HUES64 (cell line): ENCODE data around the gene PDGFA.
A peak's percentile ranks its signal among the peaks of the same experiment; 100 is the strongest.

ENCODE experiments used
- H3K27ac ChIP-seq: 2 replicates; pipeline ENCODE4 v1.7.0; 2013; ENCODE audit warnings: low read depth, low read length, inconsistent platforms
- H3K27me3 ChIP-seq: 2 replicates; pipeline ENCODE4 v1.6.1; 2013; ENCODE audit warnings: mild to moderate bottlenecking, low read length; ENCODE audit not compliant: insufficient read depth
- H3K36me3 ChIP-seq: 2 replicates; pipeline ENCODE4 v1.6.1; 2013; ENCODE audit warnings: mild to moderate bottlenecking, low read length; ENCODE audit not compliant: insufficient read depth
- H3K4me1 ChIP-seq: 2 replicates; pipeline ENCODE4 v1.6.1; 2013; ENCODE audit warnings: mild to moderate bottlenecking, low read length, moderate library complexity; ENCODE audit not compliant: insufficient read depth
- H3K4me3 ChIP-seq: 2 replicates; pipeline ENCODE4 v1.5.1; 2013; ENCODE audit warnings: mild to moderate bottlenecking, low read length, moderate library complexity
- H3K9ac ChIP-seq: 2 replicates; pipeline ENCODE4 v1.6.1; 2013; ENCODE audit warnings: mild to moderate bottlenecking, low read depth, low read length
- H3K9me3 ChIP-seq: 2 replicates; pipeline ENCODE4 v1.6.1; 2013; ENCODE audit warnings: low read depth, low read length; ENCODE audit not compliant: insufficient read depth
- WGBS: fragments of 150-250, 120-280 bp; methylation state at CpG from one replicate; pipeline ENCODE4 v1.1.7; 2013; ENCODE audit warnings: missing lambda C conversion rate; 5-methylcytosine and 5-hydroxymethylcytosine counted together

The PDGFA gene

DNA sequence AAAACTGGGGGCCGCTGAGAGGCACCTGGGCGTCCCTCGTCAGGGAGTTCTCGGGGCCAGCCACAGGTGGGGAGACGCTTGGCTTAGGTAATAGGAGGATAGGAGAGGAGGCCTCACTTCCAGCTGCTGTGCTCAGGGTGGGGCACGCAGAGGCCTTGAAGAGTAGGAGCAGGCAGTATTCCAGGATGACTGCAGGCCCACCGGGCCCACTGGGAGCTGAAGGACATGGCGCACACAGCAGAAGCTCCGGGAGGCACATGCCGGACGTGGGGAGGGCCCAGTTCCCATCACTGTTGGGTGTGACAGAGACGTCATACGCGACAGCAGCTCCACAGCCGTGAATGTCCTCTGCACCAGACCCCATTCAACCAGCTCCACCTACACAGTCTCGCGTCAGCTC lies 22.0 kb upstream of the PDGFA start:
- Histone ChIP-seq H3K9me3 (no peaks in the 10 kb centered on the region), H3K9ac (no peak overlapping the region), H3K27me3 (no peaks in the 10 kb centered on the region), H3K36me3 (no peaks in the 10 kb centered on the region), H3K27ac (no peak overlapping the region), H3K4me1 (peaks cover 11% of the 10 kb centered on the region), H3K4me3 (no peak overlapping the region)
- WGBS, result 92% methylated on average over 17 of the region's 17 CpGs

DNA sequence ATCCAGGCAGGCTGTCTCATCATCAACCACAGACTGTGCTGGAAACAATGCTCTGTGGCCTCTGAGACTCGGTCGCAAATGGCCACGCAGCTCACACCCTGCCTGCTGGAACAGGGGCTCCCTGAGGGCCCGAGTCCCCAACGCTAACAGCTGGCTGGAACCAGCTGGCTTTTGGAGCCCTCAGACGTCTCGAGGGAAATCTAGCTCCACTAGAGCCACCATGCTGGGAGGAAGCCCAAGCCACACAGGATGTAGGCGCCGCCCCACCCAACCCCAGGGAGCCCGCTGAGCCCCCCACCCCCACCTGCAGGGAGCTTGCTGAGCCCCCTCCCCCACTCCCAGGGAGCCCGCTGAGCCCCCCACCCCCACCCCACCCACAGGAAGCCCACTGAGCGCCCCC lies 21.4 kb upstream of the PDGFA start:
- Histone ChIP-seq H3K4me1 (peaks cover 11% of the 10 kb centered on the region), H3K36me3 (no peaks in the 10 kb centered on the region), H3K27ac (no peak overlapping the region), H3K4me3 (no peak overlapping the region), H3K27me3 (no peaks in the 10 kb centered on the region), H3K9ac (no peak overlapping the region), H3K9me3 (no peaks in the 10 kb centered on the region)
- 96% methylated on average over 8 of the region's 12 CpGs for WGBS

DNA sequence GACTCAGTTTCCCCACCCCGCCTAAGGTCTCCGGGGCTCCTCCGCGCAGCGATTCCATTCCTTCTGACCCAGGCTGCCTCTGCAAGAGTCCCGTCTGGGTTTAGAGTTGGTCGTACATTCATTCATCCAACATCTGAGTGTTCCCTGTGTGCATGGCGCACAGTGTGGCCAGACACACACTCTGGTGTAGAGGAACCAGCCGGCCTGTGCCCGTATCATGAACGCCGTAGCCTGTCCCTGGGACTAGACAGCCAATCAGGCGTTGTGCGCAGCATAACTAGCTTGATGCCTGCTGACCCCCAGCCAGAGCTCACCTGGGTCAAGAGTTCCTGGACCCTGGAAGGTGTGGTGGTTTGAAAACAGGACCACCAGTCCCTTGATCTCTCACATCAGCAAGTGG lies 20.9 kb upstream of the PDGFA start:
- Histone ChIP-seq H3K9ac (no peak overlapping the region), H3K36me3 (no peaks in the 10 kb centered on the region), H3K9me3 (no peaks in the 10 kb centered on the region), H3K4me3 (no peak overlapping the region), H3K4me1 (peaks cover 11% of the 10 kb centered on the region), H3K27ac (no peak overlapping the region), H3K27me3 (no peaks in the 10 kb centered on the region)
- WGBS, result 95% methylated on average over 14 of the region's 14 CpGs

DNA sequence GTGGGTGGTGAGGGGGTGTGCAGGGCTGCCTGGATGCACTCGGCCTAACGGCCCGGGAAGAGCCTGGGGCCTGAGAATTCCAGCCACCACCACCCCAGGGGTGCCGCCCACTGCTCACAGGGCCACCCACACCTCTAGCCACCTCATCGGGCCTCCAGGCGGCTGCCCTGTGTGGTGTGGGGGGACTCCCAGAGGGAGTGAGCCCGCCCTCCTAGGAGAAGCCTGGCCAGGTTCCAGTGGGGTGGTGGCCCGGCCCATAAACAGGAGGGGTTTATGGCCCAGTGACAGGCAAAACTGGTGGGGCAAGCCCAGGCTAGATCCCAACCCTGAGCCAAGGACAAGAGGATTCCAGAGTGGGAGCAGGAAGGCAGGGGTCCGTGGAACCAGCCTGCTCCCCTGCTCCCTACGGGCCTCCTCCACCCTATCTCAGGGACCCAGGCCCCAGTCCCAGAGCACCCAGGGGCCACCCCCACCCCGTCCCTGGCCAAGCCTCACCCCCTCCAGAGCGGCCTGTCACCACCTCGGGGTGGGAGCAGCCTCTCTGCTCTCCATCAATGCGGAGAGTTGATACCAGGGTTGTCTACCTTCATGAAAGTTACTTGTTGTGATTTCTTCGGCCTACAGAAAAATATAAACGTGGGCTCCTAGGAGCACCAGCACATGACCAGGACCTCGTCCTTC lies 20.2 kb upstream of the PDGFA start:
- Histone ChIP-seq H3K36me3 (no peaks in the 10 kb centered on the region), H3K4me3 (no peak overlapping the region), H3K4me1 (peaks cover 11% of the 10 kb centered on the region), H3K27ac (0 out of 2 replicates have a peak overlapping the region, but pooled peaks have one; percentile 18), H3K9ac (no peak overlapping the region), H3K9me3 (no peaks in the 10 kb centered on the region), H3K27me3 (no peaks in the 10 kb centered on the region)
- 81% methylated on average over 13 of the region's 17 CpGs for WGBS

DNA sequence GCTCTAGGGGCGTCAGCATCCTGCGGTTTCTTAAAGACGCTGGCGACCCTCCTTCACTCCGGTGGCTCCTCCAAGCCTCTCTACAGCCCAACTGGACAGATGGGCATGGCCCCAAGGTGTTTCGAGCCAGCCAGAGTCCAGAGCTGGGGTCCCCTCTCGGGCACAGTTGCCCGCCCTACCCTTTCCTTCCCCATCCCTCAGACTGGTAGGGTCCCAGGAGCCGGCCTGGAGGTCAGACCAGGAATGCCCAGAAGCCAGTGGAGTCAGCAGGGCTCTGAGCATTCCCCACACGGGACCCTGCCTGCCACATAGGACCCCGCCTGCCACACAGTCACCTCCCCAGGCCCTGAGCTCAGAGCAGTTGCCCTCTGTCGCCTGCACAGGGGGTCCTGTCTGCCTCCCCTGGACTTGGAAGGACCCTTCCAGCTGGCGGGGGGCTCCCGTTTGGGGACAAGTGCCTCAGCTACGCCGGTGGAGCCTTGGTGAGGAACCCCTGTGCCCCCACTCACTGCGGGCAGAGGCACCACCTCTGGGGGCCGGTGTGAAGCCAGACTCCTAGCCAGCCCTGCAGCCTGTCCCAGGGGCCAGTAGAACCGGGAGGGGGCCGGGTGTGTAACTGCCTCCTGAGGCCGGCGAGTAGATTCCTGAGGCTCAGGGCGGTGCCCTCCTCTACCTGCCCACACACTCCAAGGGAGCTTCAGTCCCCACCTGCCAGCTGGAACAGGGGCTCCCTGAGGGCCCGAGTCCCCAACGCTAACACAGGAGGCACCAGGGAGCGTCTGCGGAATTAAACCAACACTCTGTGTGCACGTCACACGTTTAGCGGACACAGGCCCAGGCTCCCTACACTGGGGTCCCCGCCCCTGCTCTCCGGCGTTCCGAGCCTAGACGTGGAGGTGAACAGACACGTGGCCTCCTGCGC lies 19.4 kb upstream of the PDGFA start:
- peaks cover 11% of the 10 kb centered on the region for H3K4me1 ChIP-seq
- H3K36me3 ChIP-seq, result no peaks in the 10 kb centered on the region
- no peaks in the 10 kb centered on the region for H3K9me3 ChIP-seq
- H3K4me3 ChIP-seq, result no peak overlapping the region
- WGBS, result 77% methylated on average over 34 of the region's 37 CpGs
- H3K27ac ChIP-seq, result peak overlapping the region; percentile 23; the same call in 1 of the 2 replicates
- no peaks in the 10 kb centered on the region for H3K27me3 ChIP-seq
- H3K9ac ChIP-seq, result no peak overlapping the region

DNA sequence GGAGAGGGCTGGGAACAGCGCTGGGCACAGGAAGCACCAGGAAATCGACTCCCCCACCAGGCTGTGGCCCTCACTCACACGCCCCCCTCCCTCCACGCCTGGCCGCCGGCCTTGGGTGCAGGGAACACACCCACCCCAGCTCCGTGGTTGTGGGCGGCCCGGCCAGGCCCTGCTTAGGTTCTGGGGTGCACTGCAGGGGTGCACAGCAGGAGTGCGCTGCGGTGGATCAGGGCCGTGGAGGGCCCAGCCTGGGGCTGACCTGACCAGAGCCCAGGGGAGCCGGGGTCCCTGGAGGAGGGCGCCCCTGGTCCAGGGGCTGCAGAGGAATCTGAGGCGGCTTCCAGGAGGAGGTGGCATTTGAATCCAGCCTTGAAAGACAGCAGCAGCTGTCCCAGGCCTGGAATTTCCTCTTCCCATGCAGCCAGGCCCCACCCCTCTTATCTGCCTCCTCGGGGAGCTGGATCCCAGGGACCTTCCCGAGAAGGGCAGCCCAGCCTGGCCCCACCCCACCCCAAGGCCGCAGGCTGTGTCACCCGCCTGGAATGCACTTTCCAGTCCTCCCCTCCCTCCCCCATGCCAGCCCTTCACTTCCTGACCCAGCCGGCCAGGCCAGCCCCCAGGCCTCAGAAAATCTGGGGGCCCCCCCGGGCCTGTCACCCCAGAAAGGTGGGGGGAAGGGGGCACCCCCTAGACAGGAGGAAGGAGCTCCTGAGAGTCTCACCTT lies 18.4 kb upstream of the PDGFA start:
- H3K27me3 ChIP-seq, result no peaks in the 10 kb centered on the region
- H3K27ac ChIP-seq, result peak overlapping the region; percentile 31; the same call in 1 of the 2 replicates
- no peak overlapping the region for H3K9ac ChIP-seq
- 38% methylated on average over 21 of the region's 21 CpGs for WGBS
- no peaks in the 10 kb centered on the region for H3K36me3 ChIP-seq
- H3K9me3 ChIP-seq, result no peaks in the 10 kb centered on the region
- H3K4me3 ChIP-seq, result no peak overlapping the region
- H3K4me1 ChIP-seq, result peaks cover 11% of the 10 kb centered on the region

DNA sequence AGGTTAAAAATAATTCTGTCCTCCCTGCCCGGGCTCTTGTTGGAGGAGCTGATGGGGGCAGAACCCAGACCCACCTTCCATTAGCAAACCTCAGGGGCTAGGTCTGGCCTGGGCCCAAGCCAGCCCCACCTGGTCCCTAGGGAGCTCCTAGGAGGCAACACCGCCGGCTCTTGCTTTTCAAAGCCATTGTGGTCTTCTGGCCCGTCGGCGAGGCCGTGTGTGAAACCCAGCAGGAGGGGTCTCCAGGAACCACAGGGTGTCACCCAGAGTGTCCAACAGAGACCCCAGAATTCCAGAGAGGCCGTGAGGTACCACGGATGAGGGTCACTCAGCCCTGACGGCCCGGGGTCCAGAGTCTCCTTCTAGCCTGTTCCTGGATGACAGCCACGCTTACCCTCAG lies 16.6 kb upstream of the PDGFA start:
- H3K36me3 ChIP-seq, result no peaks in the 10 kb centered on the region
- no peak overlapping the region for H3K4me3 ChIP-seq
- no peaks in the 10 kb centered on the region for H3K9me3 ChIP-seq
- no peak overlapping the region for H3K27ac ChIP-seq
- no peaks in the 10 kb centered on the region for H3K27me3 ChIP-seq
- no peak overlapping the region for H3K9ac ChIP-seq
- WGBS, result 95% methylated on average over 12 of the region's 12 CpGs
- peaks cover 11% of the 10 kb centered on the region for H3K4me1 ChIP-seq

DNA sequence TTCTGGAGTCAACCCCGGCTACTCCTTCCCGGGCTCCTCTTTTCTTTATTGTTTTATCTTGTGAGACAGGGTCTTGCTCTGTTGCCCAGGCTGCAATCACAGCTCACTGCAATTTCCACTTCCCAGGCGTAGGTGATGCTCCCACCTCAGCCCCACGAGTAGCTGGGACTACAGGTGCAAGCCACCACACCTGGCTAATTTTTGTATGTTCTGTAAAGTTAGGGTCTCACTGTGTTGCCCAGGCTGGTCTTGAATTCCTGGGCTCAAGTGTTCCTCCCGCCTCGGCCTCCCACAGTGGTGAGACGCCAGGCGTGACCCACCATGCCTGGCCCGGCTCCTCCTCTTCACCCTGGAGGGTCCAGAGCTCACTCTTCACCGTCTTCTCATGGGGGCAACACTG lies 15.3 kb upstream of the PDGFA start:
- 96% methylated on average over 10 of the region's 10 CpGs for WGBS
- no peak overlapping the region for H3K27ac ChIP-seq
- H3K4me3 ChIP-seq, result no peak overlapping the region
- no peak overlapping the region for H3K9ac ChIP-seq
- no peaks in the 10 kb centered on the region for H3K9me3 ChIP-seq
- no peaks in the 10 kb centered on the region for H3K36me3 ChIP-seq
- H3K4me1 ChIP-seq, result peaks cover 11% of the 10 kb centered on the region
- H3K27me3 ChIP-seq, result no peaks in the 10 kb centered on the region

DNA sequence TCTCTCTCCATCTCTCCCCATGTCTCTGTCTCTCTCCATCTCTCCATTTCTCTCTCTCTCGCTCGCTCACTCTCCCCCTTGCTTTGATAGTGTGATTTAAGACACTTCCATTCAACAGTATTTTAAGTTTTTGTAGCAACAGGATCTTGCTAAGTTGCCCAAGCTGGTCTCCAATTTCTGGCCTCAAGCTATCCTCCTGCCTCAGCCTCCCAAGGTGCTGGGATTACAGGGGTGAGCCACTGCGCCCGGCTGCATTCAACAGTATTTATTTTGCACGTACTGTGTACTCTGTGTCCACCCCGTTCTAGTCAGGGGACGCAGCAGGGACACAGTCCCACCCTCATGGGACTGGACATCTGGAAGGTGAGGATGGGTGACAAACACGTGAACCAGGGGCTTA lies 14.4 kb upstream of the PDGFA start:
- Histone ChIP-seq H3K36me3 (no peaks in the 10 kb centered on the region), H3K4me1 (peaks cover 7% of the 10 kb centered on the region), H3K27ac (no peak overlapping the region), H3K9me3 (no peaks in the 10 kb centered on the region), H3K9ac (no peak overlapping the region), H3K4me3 (no peak overlapping the region), H3K27me3 (no peaks in the 10 kb centered on the region)
- WGBS, result 98% methylated on average over 8 of the region's 8 CpGs

DNA sequence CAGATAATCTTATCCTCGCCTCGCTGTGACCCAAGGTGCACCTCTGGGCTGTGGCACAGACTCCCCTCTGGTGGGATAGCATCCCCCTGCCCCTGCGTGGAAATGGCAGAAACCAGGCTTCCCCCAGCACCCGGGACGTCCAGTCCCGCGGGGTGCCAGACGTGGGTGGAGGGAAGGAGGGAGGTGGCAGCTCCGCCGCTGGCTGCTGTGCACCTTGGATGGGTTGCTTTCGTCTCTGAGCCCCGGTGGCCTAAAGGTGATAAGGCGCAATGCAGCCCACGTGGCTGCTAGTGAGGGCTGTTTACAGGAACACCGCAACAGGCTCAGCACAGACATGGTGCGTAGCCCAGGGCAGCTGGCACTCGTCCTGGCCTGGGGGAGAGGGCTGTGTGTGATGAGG lies 13.6 kb upstream of the PDGFA start:
- Histone ChIP-seq H3K4me3 (no peak overlapping the region), H3K27me3 (no peaks in the 10 kb centered on the region), H3K4me1 (no peaks in the 10 kb centered on the region), H3K36me3 (no peaks in the 10 kb centered on the region), H3K9ac (no peak overlapping the region), H3K9me3 (no peaks in the 10 kb centered on the region), H3K27ac (no peak overlapping the region)
- 83% methylated on average over 17 of the region's 17 CpGs for WGBS
